HAP-1 (cell line): ENCODE measurements around the gene PLB1.
A peak's percentile ranks its signal among the peaks of the same experiment; 100 is the strongest.

Experiments
- DNase-seq, 2 experiments: peaks; one replicate each; pipeline ENCODE4 v3.0.0-alpha.2; 2016 to 2020; ENCODE audit warnings: low spot score in 2 of 2
- H3K27me3 ChIP-seq: fragments of 250-450 bp; sonication (Bioruptor Pico); 2 replicates; pipeline ENCODE4 v1.5.1; 2020; ENCODE audit warnings: low read depth, mild to moderate bottlenecking, moderate library complexity
- H3K36me3 ChIP-seq: fragments of 250-450 bp; sonication (Bioruptor Pico); replicated peaks from 2 replicates; pipeline ENCODE4 v1.5.1; 2020; ENCODE audit warnings: mild to moderate bottlenecking
- H3K4me1 ChIP-seq: fragments of 250-450 bp; sonication (Bioruptor Pico); 2 replicates; pipeline ENCODE4 v1.5.1; 2020; ENCODE audit warnings: mild to moderate bottlenecking
- H3K4me3 ChIP-seq: fragments of 250-450 bp; sonication (Bioruptor Pico); 2 replicates; pipeline ENCODE4 v1.5.1; 2020; ENCODE audit warnings: mild to moderate bottlenecking, moderate library complexity
- H3K9me3 ChIP-seq: fragments of 250-450 bp; sonication (Bioruptor Pico); 2 replicates; pipeline ENCODE4 v1.5.1; 2020; ENCODE audit warnings: mild to moderate bottlenecking, moderate library complexity
- in situ Hi-C: fragments of 300-500 bp; cut with MboI; formaldehyde crosslinking; loops from 3 replicates; pipeline ENCODE4 v1.14.3; 2020; ENCODE audit warnings: low sequenced_read_pairs, inconsistent platforms, mixed read lengths

PLB1 gene

DNA sequence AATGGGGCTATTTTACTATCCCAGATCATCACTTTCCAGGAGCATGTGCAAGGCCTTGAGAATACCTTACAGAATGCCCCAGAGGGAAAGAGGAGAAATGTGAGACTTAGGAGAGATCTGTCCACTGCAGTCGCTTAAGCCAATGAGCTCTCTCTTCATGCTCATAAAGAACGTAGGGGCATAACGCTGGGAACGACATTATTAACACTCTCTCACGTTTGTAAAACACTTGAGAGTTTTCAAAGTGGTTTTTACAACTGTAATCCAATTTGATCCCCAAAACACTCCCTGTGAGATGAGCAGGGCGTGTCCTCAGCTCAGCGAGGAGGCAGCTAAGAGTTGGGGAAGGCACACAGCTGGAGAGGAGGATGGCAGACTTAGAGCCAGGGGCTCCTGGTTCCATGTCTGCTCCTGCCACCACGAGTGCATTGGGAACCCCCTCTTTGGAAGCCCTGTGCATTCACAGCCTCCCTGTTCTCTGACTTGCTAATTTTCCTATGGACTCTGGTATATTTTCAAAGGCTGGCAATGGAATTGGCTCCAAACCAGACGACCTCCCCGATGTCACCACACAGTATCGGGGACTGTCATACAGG is 97.4 kb downstream of the PLB1 start:
- DNase-seq = no peak
- in situ Hi-C loops = loop anchor here (10.0 kb wide), 1 partner anchor 162 kb away; the partner anchor contains the start of gene PPP1CB
- Histone ChIP-seq H3K27me3 (no peaks in the 10 kb centered on the region), H3K36me3 (no peaks in the 10 kb centered on the region), H3K4me1 (peaks cover 25% of the 10 kb centered on the region), H3K4me3 (no peak overlapping the region), H3K9me3 (no peaks in the 10 kb centered on the region)

DNA sequence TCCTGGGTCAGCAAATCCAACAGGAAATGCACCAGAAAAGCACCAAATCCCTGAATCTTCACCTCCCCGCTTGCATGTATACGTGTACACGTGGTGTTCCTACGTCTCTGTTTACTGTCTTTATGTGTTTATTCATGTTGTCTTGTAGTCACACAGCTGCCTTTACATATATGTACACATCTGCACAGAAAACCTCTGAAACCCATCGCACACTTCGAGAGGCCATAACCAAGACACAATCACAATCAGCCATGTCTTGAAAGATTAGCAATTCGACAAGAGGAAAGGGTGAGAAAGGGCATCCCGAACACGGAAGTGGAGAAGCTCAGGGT is 98.1 kb downstream of the PLB1 start:
- peaks cover 25% of the 10 kb centered on the region for H3K4me1 ChIP-seq
- in situ Hi-C loops = loop anchor here (10.0 kb wide), 1 partner anchor 161 kb away; the partner anchor contains the start of gene PPP1CB

DNA sequence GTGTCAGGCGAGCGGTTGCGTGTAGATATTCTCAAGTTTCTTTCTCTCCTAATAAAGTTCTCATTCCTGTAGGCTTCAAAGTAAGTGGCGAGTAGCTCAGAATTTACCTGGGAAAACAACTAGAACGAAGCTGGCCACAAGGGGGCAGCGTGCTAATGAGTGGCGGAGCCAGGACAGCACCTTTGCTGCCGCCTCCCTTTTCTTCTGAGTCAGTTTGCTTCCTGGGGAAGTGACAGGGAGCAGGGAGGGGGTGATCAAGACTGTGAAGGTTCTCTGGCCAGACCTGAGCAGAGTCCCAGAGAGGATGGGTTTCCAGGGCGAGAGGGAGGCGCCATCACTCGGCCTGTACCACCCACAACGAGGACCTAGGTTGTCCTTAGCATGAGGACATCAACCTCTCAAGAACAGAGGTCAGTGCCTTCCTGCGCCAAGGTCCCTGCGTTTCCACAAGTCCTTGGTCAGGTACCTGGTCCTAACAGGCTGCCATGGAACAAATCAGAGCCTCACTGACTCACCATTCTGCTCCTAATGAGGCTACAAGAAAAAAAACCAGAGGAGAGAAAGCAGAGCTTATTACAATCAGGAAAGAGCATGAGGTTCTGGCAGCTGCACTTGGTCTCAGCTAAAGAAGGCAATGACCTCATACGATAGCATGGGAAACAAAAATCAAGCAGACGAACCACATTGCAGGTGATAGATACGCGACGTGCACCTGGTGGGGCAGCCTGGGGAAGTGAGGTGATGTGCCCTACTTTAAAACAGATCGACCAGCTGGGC is 98.7 kb downstream of the PLB1 start:
- H3K4me3 ChIP-seq = no peak overlapping the region
- H3K4me1 ChIP-seq = peaks cover 25% of the 10 kb centered on the region
- H3K9me3 ChIP-seq = no peaks in the 10 kb centered on the region
- DNase-seq = peak; percentile 80 to 93
- H3K27me3 ChIP-seq = no peaks in the 10 kb centered on the region
- in situ Hi-C loops = loop anchor here (10.0 kb wide), 1 partner anchor 160 kb away; the partner anchor contains the start of gene PPP1CB
- H3K36me3 ChIP-seq = no peaks in the 10 kb centered on the region

More for the DNA sequence above, 98.1 kb downstream of the PLB1 start:
- Histone ChIP-seq H3K9me3 (no peaks in the 10 kb centered on the region), H3K4me3 (no peak overlapping the region), H3K27me3 (no peaks in the 10 kb centered on the region), H3K36me3 (no peaks in the 10 kb centered on the region)
- DNase-seq = no peak

DNA sequence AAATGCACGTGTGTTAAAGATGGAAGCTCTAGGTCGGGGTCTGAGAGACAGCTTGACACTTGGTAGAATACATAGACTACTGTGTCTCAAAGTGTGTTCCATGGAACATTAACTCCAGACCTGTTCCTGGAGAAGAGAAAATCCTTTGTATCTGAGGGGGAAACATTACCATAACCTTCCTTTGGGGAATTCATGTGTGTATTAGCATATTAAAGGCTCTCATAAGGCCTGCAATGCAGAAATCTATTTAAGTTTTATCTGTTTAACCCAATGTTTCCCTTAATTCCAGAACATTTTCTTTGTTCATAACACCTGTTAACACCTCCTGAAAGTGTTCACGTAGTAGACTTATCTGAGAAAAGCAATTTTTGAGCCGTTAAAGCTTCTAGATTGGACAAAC is 99.5 kb downstream of the PLB1 start:
- in situ Hi-C loops = loop anchor here (10.0 kb wide), 1 partner anchor 159 kb away; the partner anchor contains the start of gene PPP1CB
- Histone ChIP-seq H3K9me3 (no peaks in the 10 kb centered on the region), H3K36me3 (no peaks in the 10 kb centered on the region), H3K4me3 (no peak overlapping the region), H3K27me3 (no peaks in the 10 kb centered on the region), H3K4me1 (peaks cover 25% of the 10 kb centered on the region)
- peak in 1 of 2 experiments; percentile 92 for DNase-seq

DNA sequence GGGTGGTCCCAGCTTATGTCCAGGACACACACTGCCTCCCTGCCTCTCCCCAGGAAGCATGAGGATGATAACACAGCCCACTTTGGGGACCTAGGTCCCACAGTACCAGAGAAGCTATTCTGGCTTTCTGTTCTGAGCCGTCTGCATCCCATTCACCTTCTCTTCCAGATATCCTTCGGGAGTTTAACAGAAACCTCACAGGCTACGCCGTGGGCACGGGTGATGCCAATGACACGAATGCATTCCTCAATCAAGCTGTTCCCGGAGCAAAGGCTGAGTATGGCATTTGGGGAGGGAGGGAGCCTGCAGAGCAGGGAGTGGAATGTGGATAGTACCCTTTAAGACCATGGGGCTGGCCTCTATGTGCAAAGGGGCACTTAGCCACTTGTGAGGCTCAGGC is 102.6 kb downstream of the PLB1 start:
- H3K4me3 ChIP-seq = no peak overlapping the region
- H3K9me3 ChIP-seq = no peaks in the 10 kb centered on the region
- in situ Hi-C loops = loop anchor here (10.0 kb wide), 1 partner anchor 156 kb away; the partner anchor contains the start of gene PPP1CB
- no peaks in the 10 kb centered on the region for H3K36me3 ChIP-seq
- H3K4me1 ChIP-seq = peaks cover 25% of the 10 kb centered on the region
- DNase-seq = no peak
- H3K27me3 ChIP-seq = no peaks in the 10 kb centered on the region

DNA sequence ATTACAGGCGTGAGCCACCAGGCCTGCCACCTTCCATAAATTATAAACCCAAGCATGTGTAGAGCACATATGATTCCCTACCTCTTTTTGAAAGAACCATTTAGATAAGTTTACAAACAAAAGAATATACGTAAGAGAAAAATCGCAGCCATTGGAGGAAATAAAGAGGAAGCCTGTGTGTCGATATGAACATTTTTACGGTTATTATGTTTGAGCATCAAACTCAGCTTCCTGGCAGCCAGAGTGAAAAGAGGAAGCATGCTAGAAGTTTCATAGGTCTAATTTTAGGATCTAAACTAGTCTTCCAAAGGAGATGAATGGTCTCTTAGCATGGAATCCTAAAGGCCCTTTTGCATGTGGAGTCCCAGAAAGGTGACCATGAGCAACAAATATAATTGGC is 104.3 kb downstream of the PLB1 start:
- peaks cover 15% of the 10 kb centered on the region for H3K4me1 ChIP-seq
- H3K9me3 ChIP-seq = no peaks in the 10 kb centered on the region
- H3K36me3 ChIP-seq = no peaks in the 10 kb centered on the region
- no peak for DNase-seq
- H3K27me3 ChIP-seq = no peaks in the 10 kb centered on the region
- H3K4me3 ChIP-seq = no peak overlapping the region
- in situ Hi-C loops = no loop called here

DNA sequence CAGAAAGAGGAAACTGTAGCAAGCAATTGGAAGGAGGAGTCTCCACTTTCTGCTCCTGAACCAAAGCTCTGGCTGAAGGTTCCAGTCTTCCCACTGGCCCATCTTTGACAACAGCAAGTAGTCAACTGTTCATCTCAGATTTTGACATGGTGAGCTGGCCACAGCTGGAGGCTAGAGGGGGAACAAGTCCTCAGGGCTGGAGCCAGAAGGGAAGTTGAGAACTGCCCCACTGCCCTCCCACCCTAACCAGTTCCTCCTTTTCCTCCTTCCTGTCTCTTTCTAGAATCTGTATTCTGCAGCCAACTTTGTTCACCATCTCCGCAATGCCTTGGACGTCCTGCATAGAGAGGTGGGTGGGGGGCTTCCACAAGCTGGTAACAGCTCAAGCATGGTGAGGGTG is 105.8 kb downstream of the PLB1 start:
- DNase-seq = no peak
- H3K4me3 ChIP-seq = no peak overlapping the region
- H3K27me3 ChIP-seq = no peaks in the 10 kb centered on the region
- H3K9me3 ChIP-seq = no peaks in the 10 kb centered on the region
- H3K4me1 ChIP-seq = peaks cover under 1% of the 10 kb centered on the region; the same call in 1 of the 2 replicates
- in situ Hi-C loops = no loop called here
- H3K36me3 ChIP-seq = no peaks in the 10 kb centered on the region

DNA sequence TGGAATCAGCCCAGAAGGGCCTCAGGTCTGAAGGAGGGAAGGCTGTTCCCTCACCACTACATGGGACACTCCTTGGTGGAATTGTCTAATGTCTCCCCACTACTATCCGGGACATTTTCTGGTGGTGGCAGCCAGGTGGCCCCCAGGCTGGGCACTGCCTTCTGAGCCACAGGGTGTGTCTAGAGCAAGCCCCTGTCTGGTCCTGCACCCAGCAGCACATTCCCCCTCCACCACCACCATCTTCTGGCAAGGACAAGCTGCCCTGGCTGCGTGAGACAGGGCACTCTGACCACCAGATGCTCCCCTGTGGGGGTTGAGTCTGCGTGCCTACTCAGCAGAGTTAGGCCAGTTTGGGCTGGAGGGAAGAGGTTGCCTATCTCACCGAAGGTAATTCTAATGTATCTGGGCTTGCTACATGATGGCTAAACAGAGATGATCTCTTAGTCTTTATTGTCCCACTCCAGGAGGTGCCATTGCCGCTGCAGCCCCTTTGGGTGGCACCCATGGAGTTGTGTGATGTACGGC is 106.3 kb downstream of the PLB1 start:
- H3K36me3 ChIP-seq = no peaks in the 10 kb centered on the region
- H3K4me3 ChIP-seq = no peak overlapping the region
- in situ Hi-C loops = no loop called here
- no peak for DNase-seq
- H3K27me3 ChIP-seq = no peaks in the 10 kb centered on the region
- no peaks in the 10 kb centered on the region for H3K9me3 ChIP-seq
- H3K4me1 ChIP-seq = no peaks in the 10 kb centered on the region

DNA sequence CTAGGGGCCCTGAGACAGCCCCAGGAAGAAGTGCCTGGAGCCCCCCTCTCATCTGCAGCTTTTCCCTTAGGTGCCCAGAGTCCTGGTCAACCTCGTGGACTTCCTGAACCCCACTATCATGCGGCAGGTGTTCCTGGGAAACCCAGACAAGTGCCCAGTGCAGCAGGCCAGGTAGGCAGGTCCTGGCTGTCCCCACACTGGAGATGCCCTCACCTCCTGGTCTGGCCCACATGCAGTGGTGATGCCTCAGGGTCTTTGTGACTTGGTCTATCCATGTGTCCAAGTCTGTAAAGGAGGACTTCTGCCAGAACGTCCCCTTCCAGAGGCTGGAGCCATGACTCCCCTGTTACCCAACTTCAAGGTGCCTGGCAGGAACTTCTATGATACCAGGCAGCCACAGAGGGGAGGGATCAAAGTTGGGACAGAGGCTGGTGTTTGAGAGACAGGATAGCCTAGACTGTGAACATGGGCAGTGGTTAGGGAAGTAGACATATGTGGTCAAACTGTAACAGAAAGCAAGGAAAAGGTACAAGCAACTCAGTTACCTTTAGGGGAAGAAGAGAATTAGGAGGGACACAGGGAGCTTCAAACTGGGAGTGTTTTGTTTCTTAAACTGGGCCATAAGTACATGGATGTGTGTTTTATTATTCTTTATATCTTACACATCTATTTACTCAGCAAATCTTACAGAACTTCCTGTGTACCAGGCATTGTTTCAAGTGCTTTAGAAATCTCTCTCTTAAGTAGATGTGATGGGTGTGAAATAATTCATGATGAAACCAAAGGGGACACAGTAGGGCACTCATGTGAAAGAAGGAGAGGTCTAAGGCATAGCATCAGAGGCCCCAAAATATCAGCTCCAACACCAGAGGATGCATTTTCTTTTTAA is 107.1 kb downstream of the PLB1 start:
- in situ Hi-C loops = no loop called here
- Histone ChIP-seq H3K27me3 (no peaks in the 10 kb centered on the region), H3K4me1 (peaks cover 5% of the 10 kb centered on the region), H3K9me3 (no peaks in the 10 kb centered on the region), H3K36me3 (no peaks in the 10 kb centered on the region), H3K4me3 (no peak overlapping the region)
- no peak for DNase-seq

DNA sequence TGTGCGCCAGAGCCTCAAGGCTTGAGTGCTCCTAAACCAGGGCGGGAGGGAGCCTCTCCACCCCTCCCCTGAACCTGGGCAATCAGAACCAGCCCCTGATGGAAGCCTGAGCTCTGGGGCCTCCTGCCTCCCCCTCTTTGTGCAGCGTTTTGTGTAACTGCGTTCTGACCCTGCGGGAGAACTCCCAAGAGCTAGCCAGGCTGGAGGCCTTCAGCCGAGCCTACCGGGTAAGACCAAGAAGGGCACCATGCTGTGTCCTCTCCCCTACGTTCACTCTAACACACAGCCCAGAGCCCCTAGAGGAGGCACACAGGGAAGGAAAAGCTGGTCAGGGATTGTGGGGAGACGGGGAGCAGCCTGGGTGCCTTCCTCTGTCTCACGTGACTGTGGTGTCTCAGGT is 108.0 kb downstream of the PLB1 start:
- Histone ChIP-seq H3K36me3 (no peaks in the 10 kb centered on the region), H3K4me3 (no peak overlapping the region), H3K4me1 (peaks cover 7% of the 10 kb centered on the region), H3K27me3 (no peaks in the 10 kb centered on the region), H3K9me3 (no peaks in the 10 kb centered on the region)
- in situ Hi-C loops = no loop called here
- DNase-seq = no peak

DNA sequence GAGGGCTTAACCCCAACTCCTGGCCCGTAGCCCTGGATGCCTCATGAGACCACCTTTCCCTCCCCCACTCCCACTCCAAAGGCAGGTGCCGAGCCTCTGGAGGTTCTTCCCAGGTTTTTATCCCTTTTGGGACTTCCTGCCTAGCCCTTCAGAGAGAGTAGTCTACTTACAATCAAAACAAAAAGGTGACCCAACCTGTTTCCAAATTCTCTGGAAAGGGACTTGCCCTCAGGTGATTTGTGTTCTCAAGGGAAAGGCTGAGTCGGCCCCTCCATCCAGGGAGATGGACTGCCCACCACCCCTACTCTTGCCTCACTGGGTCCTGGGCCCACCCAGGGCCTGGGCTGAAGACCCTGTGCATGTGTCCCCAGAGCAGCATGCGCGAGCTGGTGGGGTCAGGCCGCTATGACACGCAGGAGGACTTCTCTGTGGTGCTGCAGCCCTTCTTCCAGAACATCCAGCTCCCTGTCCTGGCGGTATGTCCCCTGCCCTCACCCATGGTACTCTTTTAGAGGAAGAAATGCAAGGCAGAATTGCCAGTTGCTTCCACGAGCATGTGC is 108.5 kb downstream of the PLB1 start:
- H3K4me1 ChIP-seq = peaks cover 7% of the 10 kb centered on the region
- H3K27me3 ChIP-seq = no peaks in the 10 kb centered on the region
- H3K9me3 ChIP-seq = no peaks in the 10 kb centered on the region
- H3K36me3 ChIP-seq = no peaks in the 10 kb centered on the region
- DNase-seq = no peak
- in situ Hi-C loops = no loop called here
- no peak overlapping the region for H3K4me3 ChIP-seq

DNA sequence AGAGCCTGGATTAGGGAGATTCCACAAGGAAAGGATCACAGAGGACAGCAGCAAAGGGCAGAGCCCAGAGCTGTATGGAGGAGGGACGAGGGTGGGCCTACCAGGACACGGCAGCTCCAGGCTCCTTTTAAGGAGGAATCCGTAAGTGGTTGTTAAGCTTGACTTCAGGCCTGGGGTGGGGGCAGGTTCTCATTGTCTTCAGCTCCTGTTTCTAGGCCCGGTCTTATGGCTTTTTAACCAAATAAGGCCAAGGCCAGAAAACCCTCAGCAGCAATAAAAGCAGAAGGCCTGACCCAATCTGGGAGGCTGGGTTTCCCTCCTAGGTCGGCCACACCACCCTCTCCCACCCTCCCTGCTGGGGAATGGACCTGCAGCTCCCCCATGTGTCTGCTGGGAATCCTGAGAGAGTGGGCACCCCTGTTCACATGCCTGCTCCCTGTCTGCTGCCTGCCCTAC is 111.2 kb downstream of the PLB1 start:
- Histone ChIP-seq H3K27me3 (no peaks in the 10 kb centered on the region), H3K9me3 (no peaks in the 10 kb centered on the region), H3K4me1 (peaks cover 7% of the 10 kb centered on the region), H3K4me3 (no peak overlapping the region), H3K36me3 (no peaks in the 10 kb centered on the region)
- in situ Hi-C loops = no loop called here
- DNase-seq = peak in 1 of 2 experiments; percentile 25
